ENCODE results near the gene SLC39A7.

The SLC39A7 gene

GRCh38 chr6:33170176-33171015 is 30.3 kb upstream of the SLC39A7 start:
- peak; percentile 20 for DNase-seq

- no peak for DNase-seq
Measured at GRCh38 chr6:33171016-33171879, 29.4 kb upstream of the SLC39A7 start.

- no peak for DNase-seq
Measured at GRCh38 chr6:33171880-33172687, 28.6 kb upstream of the SLC39A7 start.

- peak; percentile 86 for DNase-seq
Measured at GRCh38 chr6:33172688-33173534, 27.8 kb upstream of the SLC39A7 start.

- no peak for DNase-seq
Measured at GRCh38 chr6:33173535-33174180, 27.0 kb upstream of the SLC39A7 start.

GRCh38 chr6:33174784-33175183 is 25.9 kb upstream of the SLC39A7 start:
- no peak for DNase-seq

GRCh38 chr6:33175436-33176069 is 25.1 kb upstream of the SLC39A7 start:
- DNase-seq, result no peak

GRCh38 chr6:33176906-33177305 is 23.8 kb upstream of the SLC39A7 start:
- no peak for DNase-seq

GRCh38 chr6:33177552-33178446 is 22.9 kb upstream of the SLC39A7 start:
- DNase-seq, result no peak

GRCh38 chr6:33178755-33179475 is 21.8 kb upstream of the SLC39A7 start:
- DNase-seq, result no peak

- no peak for DNase-seq
Measured at GRCh38 chr6:33181141-33181540, 19.5 kb upstream of the SLC39A7 start.

GRCh38 chr6:33183071-33183683 is 17.5 kb upstream of the SLC39A7 start:
- DNase-seq, result no peak

- DNase-seq, result no peak
Measured at GRCh38 chr6:33185190-33185589, 15.5 kb upstream of the SLC39A7 start.

- DNase-seq, result no peak
Measured at GRCh38 chr6:33185654-33186187, 14.9 kb upstream of the SLC39A7 start.

GRCh38 chr6:33187809-33188208 is 12.9 kb upstream of the SLC39A7 start:
- DNase-seq, result no peak

- DNase-seq, result no peak
Measured at GRCh38 chr6:33189164-33189563, 11.5 kb upstream of the SLC39A7 start.

GRCh38 chr6:33189625-33190448 is 10.8 kb upstream of the SLC39A7 start:
- no peak for DNase-seq

Data from 8988T (cell line).